Umbilical cord (tissue), 2 donors: ENCODE results near the gene IL18BP. TPM values are rescaled to one million over a fixed set of nuclear protein-coding genes. Genes with fewer than 3 reads are reported as not detected.

Source experiments
- DNase-seq: peaks from one replicate; pipeline ENCODE4 v3.0.0-alpha.2; 2015; ENCODE audit warnings: low spot score
- total RNA-seq: library from RNA; depleted of rRNA; stranded (reverse); fragments of >200 nt; gene quantifications from one replicate; pipeline ENCODE4 v1.2.3, GENCODE V29; 2014; ENCODE audit warnings: low replicate concordance; ENCODE audit not compliant: insufficient read depth

IL18BP gene
- total RNA-seq, 1 donor from 2014 or later, result 6.0 TPM

DNA sequence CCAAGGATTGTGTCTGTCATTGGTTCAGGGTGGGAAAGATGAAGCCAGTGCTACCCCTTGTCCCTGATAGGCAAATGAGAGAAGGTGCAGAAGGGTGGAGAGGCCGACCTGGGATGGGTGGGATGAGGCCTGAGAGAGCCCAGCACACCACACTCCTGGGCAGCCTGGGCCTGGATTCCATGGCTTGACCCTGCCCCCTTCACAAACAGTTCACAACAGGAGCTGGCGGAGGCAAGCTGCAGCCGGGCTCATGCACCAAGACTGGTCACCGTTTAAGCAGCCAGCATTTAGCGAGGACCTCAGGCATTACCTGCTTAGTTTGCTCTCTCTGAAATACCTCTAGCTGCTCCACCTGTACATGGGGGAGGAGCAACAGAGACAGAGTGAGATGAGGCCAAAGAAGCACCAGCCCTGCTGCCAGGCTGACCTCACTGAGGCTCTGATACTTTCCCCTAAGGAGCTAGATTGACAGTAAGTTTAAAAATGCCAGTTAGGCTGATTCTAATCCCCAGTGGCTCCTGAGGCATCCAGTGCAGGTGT, 13.5 kb downstream of the IL18BP start:
- DNase-seq, result no peak

DNA sequence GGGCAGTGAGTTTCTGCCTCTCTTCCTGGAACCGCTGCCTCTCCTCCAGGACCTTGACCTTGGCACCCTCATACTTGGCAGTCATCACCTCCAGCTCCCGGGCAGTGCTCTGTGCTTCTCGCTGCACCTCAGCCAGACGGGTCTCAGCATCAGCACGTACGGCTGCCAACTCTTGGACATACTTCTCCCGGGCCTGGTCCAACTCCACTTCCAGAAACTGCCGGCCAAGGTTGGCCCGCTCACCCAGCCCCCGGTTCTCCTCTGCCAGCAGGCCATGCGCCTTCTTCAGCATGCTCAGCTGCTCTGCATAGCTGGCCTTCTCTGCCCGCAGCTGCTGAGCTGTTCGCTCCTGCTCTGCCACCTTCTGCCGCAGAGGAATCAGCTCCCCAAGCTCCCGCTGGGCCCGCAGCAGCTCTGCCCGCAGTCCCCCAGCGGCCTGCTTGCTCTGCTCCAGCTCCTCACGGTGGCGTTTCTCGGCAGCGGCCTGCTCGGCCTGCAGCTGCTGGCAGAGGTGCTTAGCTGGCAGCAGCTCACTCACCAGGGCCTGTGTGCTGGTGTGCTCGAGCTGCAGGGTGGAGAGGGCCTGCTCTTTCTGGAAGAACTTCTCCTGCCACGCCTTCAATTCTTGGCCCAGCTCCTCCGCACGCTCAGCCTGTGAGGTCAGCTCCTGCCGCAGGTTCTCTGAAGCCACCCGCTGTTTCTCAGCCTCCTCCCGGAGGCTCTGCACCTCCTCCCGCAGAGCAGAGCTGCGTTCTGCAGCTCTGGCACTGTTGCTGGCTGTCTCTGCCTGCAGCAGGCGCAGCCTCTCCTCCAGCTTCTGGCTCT, 14.4 kb downstream of the IL18BP start:
- DNase-seq, result peak; percentile 89

DNA sequence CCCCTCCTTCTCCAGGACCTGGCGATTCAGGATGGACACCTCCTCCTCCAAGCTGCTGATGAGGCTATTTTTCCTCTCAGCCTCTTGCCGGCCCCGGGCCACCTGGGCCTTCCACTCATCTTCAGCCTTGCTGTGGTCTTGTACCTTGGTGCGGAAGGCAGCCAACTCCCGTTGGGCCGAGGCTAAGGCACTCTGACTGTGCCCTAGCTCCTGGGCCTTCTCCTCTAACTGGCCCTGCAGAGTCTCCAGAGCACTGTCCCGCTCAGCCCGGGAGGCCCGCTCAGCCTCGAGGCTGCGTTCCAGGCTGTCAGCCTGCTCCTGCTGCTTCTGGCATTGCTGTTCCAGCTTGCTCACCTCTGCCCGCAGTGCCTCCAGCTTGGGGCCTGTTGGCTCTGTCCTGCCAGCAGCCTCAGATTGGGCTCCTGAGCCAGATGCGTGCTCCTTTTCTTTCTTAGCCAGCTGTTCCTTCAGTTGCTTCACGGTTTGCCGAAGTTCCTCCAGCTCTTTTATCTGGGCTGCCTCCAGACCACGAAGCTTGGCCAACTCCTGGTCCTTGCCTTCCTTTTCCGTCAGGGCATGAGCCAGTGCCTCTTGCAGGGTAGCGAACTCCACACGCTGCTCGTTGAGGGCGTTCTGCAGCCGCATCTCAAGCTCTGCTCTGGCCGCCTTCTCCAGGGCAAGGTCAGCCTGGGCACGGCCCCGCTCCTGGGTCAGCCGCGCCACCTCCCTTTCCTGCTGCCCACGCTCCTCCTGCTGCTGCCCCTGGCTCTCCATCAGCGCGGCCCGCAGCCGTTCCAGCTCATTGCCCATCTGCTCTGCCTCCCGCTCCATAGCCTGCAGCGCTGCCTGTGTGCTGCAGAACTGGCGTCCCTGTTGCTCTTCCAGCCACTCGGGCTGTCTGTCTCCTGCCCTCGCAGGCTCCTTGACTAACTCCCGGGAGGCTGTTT, 15.3 kb downstream of the IL18BP start:
- DNase-seq, result no peak

DNA sequence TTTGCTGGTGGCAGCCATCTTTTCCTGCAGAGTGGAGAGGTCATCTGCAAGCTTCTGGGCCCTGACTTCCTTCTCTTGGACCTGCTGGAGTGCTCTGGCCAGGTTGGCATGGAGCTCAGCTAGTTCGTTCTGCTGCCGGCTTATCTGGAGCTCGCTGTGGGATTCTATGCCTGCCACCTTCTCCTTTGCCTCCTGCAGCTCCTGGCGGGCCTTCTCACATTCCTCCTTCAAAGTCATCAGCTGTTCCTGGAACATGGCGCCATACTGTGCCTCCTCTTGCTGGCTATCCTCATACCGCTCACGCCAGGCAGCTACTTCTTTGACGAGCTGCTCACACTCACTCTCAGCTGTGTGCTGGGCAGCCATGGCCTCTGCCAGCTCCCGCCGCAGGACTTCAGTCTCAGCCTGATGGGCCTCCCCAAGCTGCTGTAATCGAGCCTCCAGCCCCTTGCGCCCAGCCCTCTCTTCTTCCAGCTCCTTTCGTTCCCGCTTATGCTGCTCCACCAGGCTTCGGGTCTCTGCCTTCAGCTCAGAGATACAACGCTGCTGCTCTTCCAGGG, 16.1 kb downstream of the IL18BP start:
- no peak for DNase-seq

DNA sequence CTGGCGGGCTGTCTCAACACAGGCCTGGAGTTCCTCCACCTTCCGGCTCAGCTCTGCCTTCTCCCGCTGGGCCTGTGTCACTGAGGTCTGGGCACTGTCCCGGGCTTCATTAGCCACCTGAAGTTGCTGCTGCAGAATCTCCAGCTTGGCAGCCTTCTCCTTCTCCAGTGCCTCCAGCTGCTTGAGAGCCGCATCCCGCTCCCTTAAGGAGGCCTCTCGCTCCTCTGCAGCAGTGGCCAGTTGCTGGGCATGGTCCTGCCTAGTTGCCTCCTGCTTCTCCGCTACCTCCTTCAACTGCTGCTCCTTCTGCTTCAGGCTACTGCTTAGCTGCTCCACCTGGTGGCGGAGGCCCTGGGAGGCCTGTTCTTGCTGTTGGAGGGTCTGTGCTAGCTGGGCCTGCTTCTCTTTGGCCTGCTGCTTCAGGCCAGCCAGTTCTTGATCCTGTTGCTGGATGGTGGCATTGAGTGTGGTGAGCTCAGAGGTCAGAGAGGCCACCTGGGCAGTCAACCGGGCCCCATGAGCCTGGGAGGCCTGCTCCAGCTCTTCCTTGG, 16.9 kb downstream of the IL18BP start:
- DNase-seq, result no peak

DNA sequence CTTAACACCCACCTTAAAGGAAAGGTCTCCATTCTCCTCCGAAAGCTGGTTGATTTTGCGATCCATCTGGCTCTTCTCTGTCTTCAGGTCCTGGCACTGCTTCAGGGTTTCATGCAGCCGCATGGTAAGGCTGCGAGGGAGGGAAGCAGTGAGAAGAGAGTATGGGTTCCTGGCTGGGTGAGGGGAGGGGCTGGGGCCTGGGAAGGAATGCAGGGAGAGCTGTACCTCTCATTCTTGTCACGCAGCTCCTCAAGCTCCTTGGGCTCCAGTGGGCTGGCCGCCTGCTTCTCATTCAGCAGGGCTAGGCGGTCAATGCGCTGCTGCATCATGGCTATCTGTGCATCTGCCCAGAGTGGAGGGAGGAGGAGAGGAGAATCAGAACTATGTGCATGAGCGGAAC, 19.5 kb downstream of the IL18BP start:
- DNase-seq, result no peak

DNA sequence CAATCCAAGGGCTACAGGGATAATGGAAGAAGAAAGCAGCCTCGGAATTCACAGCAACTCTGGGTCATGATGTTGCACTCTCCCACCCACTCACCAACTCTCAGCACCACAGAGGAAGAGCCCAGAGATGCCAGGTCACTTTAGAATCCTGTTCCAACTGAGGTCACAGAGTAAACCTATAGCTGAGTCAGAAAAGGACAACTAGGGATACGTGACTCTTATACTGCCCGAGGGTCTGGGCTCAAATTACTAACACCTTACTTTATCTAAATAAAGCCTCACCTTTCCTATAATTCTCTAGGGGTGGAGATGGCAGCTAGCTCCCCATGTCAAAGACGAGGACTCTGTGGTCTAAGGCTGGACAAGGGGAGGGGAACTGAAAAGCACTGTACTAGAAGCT, 24.6 kb downstream of the IL18BP start:
- DNase-seq, result no peak

DNA sequence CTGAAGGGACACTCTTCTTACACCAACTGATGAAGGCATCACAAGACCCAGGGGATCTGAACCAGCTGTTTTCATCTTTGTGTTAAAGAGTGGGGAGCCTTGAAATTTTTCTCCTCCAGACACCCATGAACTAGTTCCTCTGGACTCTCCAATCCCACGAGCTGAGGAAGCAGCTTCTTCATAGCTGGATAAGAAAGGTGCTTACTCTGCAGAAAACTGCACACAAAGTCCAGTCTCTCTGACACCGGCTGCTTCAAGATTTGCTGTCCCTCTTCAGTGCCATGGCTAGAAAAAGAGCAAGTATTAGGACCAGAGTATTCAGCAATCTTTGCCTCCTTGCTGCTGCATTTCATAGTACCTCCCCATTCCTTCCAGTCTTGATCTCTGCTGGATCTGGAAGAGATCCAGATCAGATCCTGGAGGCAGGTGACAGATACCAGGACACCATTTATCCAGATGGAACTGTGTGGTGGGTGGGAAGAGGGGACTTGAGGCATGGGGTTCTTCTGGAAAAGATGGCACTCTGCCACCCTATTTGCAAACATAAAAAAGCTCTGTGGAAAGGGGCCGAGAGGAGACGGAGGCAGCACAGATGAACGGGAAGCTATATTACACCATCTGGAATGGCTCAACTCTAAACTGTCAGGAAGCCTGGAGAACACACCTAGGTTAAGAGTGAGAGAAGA, 25.5 kb downstream of the IL18BP start:
- peak; percentile 55 for DNase-seq

DNA sequence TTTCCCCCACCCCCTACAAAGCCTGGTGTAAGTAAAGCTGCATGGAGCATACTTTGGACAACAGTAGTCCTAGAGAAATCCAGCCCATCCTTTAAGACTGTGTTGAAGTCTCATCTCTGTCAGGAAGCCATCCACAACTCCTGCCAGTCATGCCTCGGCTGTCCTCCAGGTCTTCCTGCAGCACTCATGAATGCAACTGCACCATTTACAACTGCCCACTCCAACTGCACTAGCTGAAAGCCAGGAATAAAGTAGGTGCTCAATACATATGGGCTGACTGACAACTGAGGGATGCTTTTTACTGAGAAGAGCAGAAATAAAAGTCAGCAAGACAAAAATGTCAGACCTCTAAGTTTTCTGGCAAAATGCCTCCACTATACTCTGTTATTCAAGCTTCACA, 27.4 kb downstream of the IL18BP start:
- peak; percentile 52 for DNase-seq

DNA sequence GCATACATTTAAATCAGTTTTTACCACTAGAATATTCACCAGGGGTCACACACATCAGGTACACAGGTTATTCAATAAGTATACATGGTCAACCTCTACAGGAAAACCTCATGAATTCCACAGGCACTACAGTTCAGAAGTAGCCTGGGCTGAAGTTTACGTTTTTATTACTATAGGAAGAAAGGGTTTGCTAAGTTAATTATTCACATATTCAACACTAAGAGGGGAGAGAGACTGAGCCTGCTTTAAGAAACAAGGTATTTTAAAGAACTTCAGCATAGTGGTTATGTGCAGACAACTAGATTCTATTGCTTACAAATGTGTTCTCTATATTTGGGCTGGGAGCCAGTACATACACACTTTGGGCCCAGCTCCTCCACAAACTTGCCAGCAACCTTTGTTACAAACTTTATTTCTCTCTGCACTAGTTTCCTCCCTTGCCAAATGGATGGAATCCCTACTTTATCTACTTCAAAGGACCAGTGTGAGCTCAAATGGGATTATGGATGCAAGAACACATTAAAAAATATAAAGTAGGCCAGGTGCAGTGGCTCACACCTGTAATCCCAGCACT, 31.9 kb downstream of the IL18BP start:
- DNase-seq, result no peak

DNA sequence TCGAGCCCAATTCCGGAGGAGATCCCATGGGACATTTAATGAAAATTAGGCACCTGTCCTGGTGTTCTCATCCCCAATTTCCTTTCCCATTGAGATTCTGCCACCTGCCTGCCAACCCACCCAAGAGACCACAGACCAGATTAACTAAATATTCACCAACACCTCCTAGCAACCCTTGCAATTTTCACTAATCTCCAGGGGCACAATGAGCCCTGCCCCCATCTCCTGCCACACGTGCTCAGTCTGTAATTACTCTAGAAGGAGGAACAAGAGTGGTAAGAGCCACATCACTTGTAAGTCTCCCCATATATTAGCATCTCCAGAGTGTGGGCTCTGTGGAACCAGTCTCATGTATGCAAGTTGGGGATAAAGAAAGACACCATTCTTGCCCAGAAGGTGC, 38.0 kb downstream of the IL18BP start:
- no peak for DNase-seq

DNA sequence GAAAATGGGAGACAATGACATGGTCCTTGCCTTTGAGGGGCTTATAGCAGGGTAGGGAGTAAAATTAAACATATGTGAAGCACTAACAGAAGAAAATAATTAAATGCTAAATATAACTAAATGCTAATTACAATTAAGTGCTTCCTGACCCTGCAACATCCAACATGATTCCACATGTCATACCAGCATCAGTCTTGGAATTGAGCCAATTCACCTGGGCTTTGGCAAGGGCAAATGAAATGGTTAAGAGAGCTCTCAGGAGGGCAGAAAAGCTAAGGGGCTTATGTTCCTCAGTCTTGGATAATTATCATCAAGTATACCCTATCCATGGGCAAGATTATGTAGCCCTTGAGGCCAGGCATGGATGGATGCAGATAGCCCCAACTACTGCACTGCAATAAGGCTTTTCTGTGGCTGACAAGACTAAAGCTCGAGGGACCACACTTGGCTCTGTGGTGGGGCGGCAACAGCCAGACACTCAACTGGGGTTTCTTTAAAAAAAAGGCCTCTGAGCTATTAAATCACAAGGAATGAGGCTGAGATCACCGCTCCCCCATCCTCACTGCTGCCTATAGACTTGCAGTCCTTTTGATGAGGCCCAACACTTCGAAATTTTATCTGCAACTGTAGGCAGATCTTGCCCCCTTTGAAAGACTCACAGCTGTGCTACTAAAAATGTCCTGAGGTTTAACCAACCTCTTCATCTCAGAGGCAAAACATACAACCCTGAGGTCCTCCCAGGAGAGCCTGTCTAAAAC, 39.0 kb downstream of the IL18BP start:
- peak; percentile 84 for DNase-seq

DNA sequence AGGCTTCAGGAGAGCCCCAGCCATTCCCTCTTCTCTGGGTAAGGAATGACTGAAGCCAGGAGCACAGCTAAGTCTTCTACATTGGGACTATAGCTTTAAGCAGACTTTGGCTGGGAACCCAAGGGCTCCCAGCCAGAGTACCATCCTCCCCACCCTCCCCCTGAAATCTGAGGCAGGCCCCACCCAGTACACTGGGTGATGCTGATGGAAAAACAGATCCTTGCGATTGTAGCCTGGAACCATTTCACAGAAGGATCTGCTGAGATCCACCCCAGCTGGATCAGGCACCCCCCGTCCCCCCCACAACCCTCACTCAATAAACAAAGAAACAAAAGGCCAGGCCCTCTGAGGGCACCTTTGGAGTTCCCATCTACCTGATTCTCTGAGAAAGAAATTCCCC, 39.8 kb downstream of the IL18BP start:
- DNase-seq, result peak; percentile 93

DNA sequence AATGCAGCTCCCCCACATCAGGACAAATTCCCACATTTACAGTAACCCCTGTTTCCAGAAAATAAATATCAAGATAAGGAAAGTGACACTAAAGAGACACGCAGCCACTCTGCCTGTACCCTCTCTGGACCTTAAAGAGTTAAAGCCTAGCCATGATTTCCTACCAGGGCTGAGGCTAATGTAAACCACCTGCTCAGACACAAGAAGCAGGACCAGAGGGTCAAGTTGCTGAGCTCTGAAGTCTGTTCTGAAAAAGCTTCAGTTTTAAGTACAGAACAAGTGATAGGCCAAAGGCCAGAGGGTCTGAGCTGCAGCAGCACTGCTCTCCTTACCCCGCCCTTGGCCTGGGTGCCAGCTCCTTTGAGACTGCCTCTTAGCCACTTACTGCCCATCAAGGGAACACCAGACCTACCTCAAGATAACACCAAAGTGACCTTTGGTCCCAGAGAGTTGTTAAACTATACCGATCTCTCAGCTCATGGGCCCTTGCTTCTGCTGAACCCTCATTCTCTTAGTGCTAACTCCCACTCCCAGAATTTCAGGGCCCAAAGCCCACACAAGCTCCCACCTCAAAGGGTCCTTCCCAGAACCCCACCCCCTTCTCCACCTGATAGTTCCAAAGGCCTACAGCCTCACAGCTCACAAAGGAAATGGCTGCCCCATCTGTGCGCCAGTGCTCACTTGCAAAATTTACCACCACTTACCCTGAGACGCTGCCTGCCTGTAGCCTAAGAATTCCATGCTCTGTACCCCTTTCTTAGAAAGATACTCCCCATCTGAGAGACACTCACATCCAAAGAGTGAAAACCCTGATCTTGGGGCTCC, 40.5 kb downstream of the IL18BP start:
- peak; percentile 74 for DNase-seq

DNA sequence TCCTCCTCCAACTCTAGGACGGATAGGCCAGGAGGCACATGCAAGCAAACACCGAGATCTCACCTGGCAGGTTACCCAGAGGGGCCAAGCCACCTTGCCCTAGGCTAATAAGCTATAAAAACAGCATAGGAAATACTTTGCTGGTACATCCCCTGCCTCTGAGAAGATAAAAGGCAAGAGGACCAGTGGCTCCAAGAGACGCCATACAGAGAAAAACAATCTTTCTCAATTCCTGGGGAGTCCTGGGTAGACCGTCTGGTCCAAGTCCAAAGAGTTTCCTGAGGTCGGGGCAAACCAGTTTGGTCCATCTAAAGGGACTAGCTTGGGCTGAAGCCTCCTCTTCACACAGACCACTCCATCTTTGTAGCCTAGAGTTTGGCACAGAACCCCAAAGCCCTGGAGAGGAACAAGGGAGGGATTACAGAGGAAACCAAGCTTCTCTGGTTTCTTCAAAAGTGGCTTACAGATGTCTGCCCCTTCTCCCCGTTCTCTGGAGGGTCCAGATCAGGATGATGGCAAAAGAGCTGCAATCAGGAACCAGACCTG, 41.2 kb downstream of the IL18BP start:
- peak; percentile 37 for DNase-seq

DNA sequence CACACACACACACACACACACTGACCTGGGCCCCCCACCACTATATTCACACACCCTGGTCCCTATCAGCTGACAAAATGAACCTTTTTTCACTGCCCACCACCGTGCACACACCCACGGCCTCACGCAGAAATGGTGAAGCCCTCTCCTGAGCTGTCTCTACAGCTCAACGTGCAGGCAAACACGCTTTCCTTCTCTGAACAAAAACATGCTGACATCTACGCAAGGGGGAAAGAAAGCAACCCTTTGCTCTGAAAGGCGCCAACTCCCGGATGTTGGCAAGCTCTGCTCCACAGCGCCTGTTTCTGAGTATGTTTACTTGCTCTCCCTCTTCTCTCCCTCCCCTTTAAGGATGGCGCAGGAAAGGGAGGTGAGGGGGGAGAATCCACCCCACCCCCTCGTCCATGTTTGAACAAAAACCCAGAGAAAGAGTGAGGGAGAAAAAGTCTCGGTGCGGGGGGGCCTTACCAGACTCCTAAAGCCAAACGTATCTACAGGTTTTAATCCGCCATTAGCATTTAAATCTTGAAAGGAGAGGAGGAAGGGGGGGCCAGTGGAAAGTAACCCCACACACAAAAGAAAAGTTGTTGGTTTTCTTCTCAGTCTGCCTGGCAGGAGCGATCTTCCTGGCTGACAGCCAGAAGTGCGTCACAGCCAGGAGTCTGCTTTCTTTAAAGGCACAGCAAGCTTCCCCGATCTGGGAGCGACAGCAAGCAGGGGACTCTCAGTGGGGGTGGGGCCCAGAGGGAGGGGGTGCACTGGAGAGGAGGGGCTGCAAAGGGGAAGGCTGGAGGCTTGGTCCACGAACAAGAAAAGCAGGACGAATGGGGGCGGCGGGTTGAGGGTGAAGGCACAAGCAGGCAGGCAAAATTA, 42.0 kb downstream of the IL18BP start:
- peak; percentile 99 for DNase-seq

DNA sequence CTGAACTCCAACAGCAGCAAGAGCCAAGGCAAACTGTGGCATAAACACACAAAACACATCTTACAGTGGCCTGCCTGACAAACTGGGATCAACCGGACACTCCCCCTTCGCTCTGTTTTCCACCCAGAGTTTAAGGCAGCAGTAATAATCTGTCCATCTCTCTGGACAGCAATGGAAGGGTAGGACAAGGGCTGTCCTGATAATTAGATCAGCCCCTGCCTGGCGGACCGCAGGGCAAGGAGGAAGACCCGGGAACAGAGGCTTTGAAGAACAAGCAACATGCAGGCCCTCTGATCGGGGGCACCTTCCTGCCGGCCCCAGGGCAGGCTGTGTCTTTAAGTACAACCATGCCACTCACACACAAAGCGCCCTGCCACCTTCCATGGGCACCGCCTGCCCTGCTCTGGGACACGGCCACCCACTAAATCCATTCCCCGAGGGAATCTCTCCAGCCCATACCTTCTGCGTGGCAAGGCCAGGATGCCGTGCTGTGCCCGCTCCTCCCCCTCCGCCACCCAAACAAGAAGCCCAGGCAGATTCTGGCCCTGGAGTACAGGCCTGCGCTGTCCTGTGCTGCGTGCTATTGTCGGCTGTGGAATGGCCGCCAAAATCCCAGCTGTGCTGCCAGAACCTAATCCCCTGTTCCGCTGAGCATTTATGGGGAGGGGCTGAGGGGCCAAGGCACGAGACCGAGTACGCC, 42.8 kb downstream of the IL18BP start:
- DNase-seq, result peak; percentile 89
